GM23248 (cell line): Measurements from ENCODE around the gene CIROP.

Source experiments
- EZH2 ChIP-seq: fragments of 200-600 bp; sonication (generic); IDR thresholded peaks from 2 replicates; pipeline ENCODE4 v1.6.1; 2018; ENCODE audit warnings: antibody characterized with exemption, mild to moderate bottlenecking; ENCODE audit not compliant: insufficient read depth, poor library complexity, severe bottlenecking
- EZH2phosphoT487 ChIP-seq: fragments of 200-600 bp; sonication (generic); IDR thresholded peaks from 2 replicates; pipeline ENCODE4 v1.6.1; 2018; ENCODE audit warnings: antibody characterized with exemption, moderate library complexity, mild to moderate bottlenecking, low read depth; ENCODE audit not compliant: insufficient read depth

DNA sequence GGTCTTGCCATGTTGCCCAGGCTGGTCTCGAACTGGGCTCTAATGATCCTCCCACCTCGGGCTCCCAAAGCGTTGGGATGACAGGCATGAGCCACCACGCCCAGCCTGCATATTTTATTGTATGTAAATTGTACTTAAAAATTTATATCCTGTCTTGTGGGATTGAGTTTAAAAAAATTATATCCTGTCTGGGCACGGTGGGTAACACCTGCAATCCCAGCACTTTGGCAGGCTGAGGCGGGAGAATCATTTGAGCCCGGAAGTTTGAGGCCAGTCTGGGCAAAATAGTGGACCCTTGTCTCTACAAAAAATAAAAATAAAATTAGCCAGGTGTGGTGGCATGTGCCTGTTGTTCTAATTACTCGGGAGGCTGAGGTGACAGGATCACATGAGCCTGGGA lies 28.2 kb upstream of the CIROP start:
- TF ChIP-seq EZH2: no peak
- TF ChIP-seq EZH2phosphoT487: no peak
